Measurements from ENCODE around the gene HOXB4. TPM values are rescaled to one million over a fixed set of nuclear protein-coding genes. Genes with fewer than 3 reads are reported as not detected.

HOXB4 gene
- total and polyA plus RNA-seq, 10 of the 15 experiments (the other 5 are each of a cell fraction or from before 2014, with no cell fraction given): 0.35 to 5.8 (median 3.0) TPM

DNA sequence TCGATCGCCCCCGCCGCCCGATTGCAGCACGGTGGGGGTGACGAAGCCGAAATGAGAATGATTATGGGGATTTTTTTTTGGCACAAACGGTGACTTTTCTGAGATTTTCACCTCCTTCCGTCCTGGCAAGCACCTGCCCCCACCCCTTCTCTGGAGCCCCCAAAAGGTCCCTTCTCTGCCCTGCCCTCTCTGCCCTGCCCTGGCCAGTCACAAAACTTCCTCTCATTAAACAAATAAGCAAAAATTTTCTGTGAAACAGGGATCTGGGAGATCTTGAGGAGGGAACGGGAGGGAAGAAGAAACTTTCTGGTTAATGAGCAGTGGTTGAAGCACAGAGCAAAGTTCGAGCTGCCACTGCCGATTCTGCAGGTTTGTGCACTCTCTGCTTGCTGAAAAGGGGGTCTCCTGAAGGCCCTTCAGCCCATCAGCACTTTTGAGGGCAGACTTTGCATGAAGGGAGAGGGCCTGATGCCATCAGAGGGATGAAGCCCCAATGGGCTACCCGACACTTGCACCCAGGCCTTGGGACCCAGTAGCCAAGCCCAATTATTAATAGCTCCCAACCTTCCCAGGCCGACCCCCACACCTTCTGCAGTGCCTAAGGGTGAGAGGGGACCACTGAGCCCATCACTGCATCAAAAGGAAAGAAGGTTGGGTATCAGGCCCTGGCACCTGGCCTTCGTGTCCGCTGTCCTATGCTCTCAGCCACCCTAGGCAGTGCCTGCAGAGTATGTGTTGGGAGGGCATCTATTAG, 38.0 kb upstream of the HOXB4 start:
- ATAC-seq (no peak), DNase-seq (ENCODE audit: low read depth, low spot score) (no peak), FAIRE-seq (no peak)
- in situ Hi-C loops (cut with MboI) (no loop called here), intact Hi-C loops (cut with micrococcal nuclease; ENCODE audit: unreplicated experiment) (loop anchor here (5.0 kb wide), 1 partner anchor 354 kb away; no protein-coding TSS in a partner anchor)
- BruUV-seq (replicated peaks): no TSS peak
- ChIA-PET SMC1A (ENCODE audit: uncharacterized antibody, unreplicated experiment) (interaction anchor here (0.9 to 1.8 kb wide), 3 partner anchors 10 to 23 kb away, joined by 3 to 7 read pairs (median 5); no protein-coding TSS in a partner anchor), RAD21 (ENCODE audit: unreplicated experiment) (no interaction called here), CTCF (interaction anchor here (0.7 to 1.6 kb wide), 4 partner anchors 20 to 481 kb away, joined by 3 to 4 read pairs (median 3); no protein-coding TSS in a partner anchor), POLR2A (no interaction called here)
- Histone ChIP-seq H3K4me3 (no peak overlapping the region), H3K4me1 (ENCODE audit: control insufficient read depth, insufficient read depth, low read length) (peaks cover 6% of the 10 kb centered on the region), H3K9ac (ENCODE audit: control insufficient read depth, insufficient read depth, low read length) (no peak overlapping the region), H3K27me3 (replicated peaks in 1 of 2; ENCODE audit: control insufficient read depth in 2 of 2, insufficient read depth in 2 of 2, low read length in 1 of 2) (peaks cover 31 to 43% of the 10 kb centered on the region in 2 experiments), H3K4me2 (ENCODE audit: control insufficient read depth, insufficient read depth) (no peak overlapping the region), H3K79me2 (ENCODE audit: control insufficient read depth, insufficient read depth, low read length) (no peaks in the 10 kb centered on the region), H2AFZ (ENCODE audit: control insufficient read depth, low read depth, low read length) (no peak overlapping the region), H3K27ac (ENCODE audit: control insufficient read depth, insufficient read depth) (no peak overlapping the region), H3K9me3 (replicated peaks; ENCODE audit: control insufficient read depth, insufficient read depth, low read length) (no peaks in the 10 kb centered on the region), H4K20me1 (ENCODE audit: control insufficient read depth, insufficient read depth) (no peaks in the 10 kb centered on the region), H3K36me3 (ENCODE audit: control insufficient read depth in 2 of 2, insufficient read depth in 2 of 2, low read length in 1 of 2) (no peaks in the 10 kb centered on the region; a peak in 1 of 4 replicates)
- 59% methylated on average over 17 of the region's 17 CpGs for WGBS (ENCODE audit: insufficient coverage, insufficient replicate concordance, low lambda C conversion rate, missing lambda C conversion rate)
- TF ChIP-seq ZNF207 (IDR thresholded peaks at IDR 0.05; ENCODE audit: borderline replicate concordance) (no peak), EGR1 (IDR thresholded peaks at IDR 0.05; ENCODE audit: borderline replicate concordance in 1 of 2, low read depth in 2 of 2, low read length in 2 of 2) (no peak), EED (IDR thresholded peaks at IDR 0.05; ENCODE audit: low read depth) (no peak), SRF (IDR thresholded peaks at IDR 0.05; ENCODE audit: low read depth in 2 of 2, low read length in 2 of 2) (no peak), FOXK2 (IDR thresholded peaks at IDR 0.05) (no peak)
- TF ChIP-seq, protein P1, sequence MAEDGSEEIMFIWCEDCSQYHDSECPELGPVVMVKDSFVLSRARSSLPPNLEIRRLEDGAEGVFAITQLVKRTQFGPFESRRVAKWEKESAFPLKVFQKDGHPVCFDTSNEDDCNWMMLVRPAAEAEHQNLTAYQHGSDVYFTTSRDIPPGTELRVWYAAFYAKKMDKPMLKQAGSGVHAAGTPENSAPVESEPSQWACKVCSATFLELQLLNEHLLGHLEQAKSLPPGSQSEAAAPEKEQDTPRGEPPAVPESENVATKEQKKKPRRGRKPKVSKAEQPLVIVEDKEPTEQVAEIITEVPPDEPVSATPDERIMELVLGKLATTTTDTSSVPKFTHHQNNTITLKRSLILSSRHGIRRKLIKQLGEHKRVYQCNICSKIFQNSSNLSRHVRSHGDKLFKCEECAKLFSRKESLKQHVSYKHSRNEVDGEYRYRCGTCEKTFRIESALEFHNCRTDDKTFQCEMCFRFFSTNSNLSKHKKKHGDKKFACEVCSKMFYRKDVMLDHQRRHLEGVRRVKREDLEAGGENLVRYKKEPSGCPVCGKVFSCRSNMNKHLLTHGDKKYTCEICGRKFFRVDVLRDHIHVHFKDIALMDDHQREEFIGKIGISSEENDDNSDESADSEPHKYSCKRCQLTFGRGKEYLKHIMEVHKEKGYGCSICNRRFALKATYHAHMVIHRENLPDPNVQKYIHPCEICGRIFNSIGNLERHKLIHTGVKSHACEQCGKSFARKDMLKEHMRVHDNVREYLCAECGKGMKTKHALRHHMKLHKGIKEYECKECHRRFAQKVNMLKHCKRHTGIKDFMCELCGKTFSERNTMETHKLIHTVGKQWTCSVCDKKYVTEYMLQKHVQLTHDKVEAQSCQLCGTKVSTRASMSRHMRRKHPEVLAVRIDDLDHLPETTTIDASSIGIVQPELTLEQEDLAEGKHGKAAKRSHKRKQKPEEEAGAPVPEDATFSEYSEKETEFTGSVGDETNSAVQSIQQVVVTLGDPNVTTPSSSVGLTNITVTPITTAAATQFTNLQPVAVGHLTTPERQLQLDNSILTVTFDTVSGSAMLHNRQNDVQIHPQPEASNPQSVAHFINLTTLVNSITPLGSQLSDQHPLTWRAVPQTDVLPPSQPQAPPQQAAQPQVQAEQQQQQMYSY (CRISPR knock-in tag; IDR thresholded peaks at IDR 0.05): no peak
- TF ChIP-seq, protein P2, sequence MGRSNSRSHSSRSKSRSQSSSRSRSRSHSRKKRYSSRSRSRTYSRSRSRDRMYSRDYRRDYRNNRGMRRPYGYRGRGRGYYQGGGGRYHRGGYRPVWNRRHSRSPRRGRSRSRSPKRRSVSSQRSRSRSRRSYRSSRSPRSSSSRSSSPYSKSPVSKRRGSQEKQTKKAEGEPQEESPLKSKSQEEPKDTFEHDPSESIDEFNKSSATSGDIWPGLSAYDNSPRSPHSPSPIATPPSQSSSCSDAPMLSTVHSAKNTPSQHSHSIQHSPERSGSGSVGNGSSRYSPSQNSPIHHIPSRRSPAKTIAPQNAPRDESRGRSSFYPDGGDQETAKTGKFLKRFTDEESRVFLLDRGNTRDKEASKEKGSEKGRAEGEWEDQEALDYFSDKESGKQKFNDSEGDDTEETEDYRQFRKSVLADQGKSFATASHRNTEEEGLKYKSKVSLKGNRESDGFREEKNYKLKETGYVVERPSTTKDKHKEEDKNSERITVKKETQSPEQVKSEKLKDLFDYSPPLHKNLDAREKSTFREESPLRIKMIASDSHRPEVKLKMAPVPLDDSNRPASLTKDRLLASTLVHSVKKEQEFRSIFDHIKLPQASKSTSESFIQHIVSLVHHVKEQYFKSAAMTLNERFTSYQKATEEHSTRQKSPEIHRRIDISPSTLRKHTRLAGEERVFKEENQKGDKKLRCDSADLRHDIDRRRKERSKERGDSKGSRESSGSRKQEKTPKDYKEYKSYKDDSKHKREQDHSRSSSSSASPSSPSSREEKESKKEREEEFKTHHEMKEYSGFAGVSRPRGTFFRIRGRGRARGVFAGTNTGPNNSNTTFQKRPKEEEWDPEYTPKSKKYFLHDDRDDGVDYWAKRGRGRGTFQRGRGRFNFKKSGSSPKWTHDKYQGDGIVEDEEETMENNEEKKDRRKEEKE (IDR thresholded peaks at IDR 0.05): no peak

Measured in GM12878 (cell line).